H1 (cell line): ENCODE measurements around the gene MYO16. TPM values are rescaled to one million over a fixed set of nuclear protein-coding genes. Genes with fewer than 3 reads are reported as not detected.

Experiments
- CHD1 ChIP-seq: IDR thresholded peaks from 2 replicates; pipeline ENCODE4 v1.6.1; 2012; ENCODE audit warnings: low read depth, low read length, improper control_type of control experiment
- CHD2 ChIP-seq: IDR thresholded peaks from 2 replicates; pipeline ENCODE4 v1.6.1; 2012; ENCODE audit warnings: low read length, improper control_type of control experiment
- EP300 ChIP-seq, 2 experiments: IDR thresholded peaks; 1 replicate in 1 of 2; 2 replicates in 1 of 2; pipeline ENCODE4 v1.6.1; 2011 to 2012; ENCODE audit warnings: low read depth in 2 of 2, low read length in 2 of 2, mild to moderate bottlenecking in 2 of 2, borderline replicate concordance in 1 of 2, inconsistent platforms in 1 of 2, moderate library complexity in 1 of 2
- KDM5A ChIP-seq: fragments of 200-600 bp; IDR thresholded peaks from 2 replicates; pipeline ENCODE4 v1.7.1; 2012; ENCODE audit warnings: mild to moderate bottlenecking, low read length, inconsistent platforms, mixed read lengths
- RFX5 ChIP-seq: IDR thresholded peaks from 2 replicates; pipeline ENCODE4 v1.6.1; 2011; ENCODE audit warnings: low read depth, low read length, improper control_type of control experiment, borderline replicate concordance
- SRF ChIP-seq: IDR thresholded peaks from 2 replicates; pipeline ENCODE4 v1.6.1; 2011; ENCODE audit warnings: mild to moderate bottlenecking, low read depth, low read length, moderate library complexity
- ZNF274 ChIP-seq: IDR thresholded peaks from 2 replicates; pipeline ENCODE4 v1.7.0; 2012; ENCODE audit warnings: low read length, borderline replicate concordance; ENCODE audit errors: extremely low read depth
- polyA plus RNA-seq, 7 experiments: library from polyadenylated mRNA; depleted of rRNA in 3 of 7; stranded (reverse) in 5 of 7; unstranded in 2 of 7; fragments of >200 nt in 5 of 7; fragments of 200-250 nt in 2 of 7; gene quantifications; 1 replicate in 5 of 7; 2 replicates in 1 of 7; 4 replicates in 1 of 7; pipeline versions ENCODE4 v1.2.1 to v1.2.3, GENCODE V29; 2011 to 2013; ENCODE audit warnings: missing spikeins in 2 of 7, mixed read lengths in 2 of 7
- total RNA-seq: library from RNA; stranded (reverse); fragmentation: NEBNext Ultra II Directional; extraction: Animal tissue kit (Norgen Biotek cat#: 25700); gene quantifications from 2 replicates; pipeline ENCODE4 v1.2.1, GENCODE V29; 2021
- TF ChIP-seq, protein P1 (sequence below): fragments of 300-600 bp; sonication (generic); IDR thresholded peaks from 2 replicates; pipeline ENCODE4 v1.7.1; 2012; ENCODE audit warnings: low read length, moderate library complexity, mild to moderate bottlenecking, inconsistent platforms; ENCODE audit not compliant: insufficient replicate concordance

MYO16 gene
- total and polyA plus RNA-seq, 2 of the 8 experiments (the other 6 are each of a cell fraction or from before 2014, with no cell fraction given) = 0.02 to 0.22 TPM

DNA sequence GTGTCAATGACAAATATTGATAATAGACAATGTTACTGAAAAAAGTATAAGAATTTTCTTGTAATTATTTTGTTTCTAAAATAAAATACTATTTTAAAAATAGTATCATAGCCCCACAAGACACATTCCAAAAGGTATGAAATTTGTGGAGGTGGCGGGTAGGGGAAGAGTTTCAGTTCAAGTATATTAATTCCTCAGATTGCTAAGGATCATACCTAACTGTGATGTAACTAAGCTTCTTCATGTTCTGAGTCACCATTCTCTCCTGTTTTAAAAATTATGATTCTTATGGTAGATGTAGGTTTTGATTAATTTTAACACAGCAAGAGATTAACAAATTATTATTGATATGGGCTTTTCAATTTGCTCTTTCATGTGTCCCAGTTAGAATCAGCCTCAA, 61.3 kb downstream of the MYO16 start (continued):
- TF ChIP-seq, protein P1, sequence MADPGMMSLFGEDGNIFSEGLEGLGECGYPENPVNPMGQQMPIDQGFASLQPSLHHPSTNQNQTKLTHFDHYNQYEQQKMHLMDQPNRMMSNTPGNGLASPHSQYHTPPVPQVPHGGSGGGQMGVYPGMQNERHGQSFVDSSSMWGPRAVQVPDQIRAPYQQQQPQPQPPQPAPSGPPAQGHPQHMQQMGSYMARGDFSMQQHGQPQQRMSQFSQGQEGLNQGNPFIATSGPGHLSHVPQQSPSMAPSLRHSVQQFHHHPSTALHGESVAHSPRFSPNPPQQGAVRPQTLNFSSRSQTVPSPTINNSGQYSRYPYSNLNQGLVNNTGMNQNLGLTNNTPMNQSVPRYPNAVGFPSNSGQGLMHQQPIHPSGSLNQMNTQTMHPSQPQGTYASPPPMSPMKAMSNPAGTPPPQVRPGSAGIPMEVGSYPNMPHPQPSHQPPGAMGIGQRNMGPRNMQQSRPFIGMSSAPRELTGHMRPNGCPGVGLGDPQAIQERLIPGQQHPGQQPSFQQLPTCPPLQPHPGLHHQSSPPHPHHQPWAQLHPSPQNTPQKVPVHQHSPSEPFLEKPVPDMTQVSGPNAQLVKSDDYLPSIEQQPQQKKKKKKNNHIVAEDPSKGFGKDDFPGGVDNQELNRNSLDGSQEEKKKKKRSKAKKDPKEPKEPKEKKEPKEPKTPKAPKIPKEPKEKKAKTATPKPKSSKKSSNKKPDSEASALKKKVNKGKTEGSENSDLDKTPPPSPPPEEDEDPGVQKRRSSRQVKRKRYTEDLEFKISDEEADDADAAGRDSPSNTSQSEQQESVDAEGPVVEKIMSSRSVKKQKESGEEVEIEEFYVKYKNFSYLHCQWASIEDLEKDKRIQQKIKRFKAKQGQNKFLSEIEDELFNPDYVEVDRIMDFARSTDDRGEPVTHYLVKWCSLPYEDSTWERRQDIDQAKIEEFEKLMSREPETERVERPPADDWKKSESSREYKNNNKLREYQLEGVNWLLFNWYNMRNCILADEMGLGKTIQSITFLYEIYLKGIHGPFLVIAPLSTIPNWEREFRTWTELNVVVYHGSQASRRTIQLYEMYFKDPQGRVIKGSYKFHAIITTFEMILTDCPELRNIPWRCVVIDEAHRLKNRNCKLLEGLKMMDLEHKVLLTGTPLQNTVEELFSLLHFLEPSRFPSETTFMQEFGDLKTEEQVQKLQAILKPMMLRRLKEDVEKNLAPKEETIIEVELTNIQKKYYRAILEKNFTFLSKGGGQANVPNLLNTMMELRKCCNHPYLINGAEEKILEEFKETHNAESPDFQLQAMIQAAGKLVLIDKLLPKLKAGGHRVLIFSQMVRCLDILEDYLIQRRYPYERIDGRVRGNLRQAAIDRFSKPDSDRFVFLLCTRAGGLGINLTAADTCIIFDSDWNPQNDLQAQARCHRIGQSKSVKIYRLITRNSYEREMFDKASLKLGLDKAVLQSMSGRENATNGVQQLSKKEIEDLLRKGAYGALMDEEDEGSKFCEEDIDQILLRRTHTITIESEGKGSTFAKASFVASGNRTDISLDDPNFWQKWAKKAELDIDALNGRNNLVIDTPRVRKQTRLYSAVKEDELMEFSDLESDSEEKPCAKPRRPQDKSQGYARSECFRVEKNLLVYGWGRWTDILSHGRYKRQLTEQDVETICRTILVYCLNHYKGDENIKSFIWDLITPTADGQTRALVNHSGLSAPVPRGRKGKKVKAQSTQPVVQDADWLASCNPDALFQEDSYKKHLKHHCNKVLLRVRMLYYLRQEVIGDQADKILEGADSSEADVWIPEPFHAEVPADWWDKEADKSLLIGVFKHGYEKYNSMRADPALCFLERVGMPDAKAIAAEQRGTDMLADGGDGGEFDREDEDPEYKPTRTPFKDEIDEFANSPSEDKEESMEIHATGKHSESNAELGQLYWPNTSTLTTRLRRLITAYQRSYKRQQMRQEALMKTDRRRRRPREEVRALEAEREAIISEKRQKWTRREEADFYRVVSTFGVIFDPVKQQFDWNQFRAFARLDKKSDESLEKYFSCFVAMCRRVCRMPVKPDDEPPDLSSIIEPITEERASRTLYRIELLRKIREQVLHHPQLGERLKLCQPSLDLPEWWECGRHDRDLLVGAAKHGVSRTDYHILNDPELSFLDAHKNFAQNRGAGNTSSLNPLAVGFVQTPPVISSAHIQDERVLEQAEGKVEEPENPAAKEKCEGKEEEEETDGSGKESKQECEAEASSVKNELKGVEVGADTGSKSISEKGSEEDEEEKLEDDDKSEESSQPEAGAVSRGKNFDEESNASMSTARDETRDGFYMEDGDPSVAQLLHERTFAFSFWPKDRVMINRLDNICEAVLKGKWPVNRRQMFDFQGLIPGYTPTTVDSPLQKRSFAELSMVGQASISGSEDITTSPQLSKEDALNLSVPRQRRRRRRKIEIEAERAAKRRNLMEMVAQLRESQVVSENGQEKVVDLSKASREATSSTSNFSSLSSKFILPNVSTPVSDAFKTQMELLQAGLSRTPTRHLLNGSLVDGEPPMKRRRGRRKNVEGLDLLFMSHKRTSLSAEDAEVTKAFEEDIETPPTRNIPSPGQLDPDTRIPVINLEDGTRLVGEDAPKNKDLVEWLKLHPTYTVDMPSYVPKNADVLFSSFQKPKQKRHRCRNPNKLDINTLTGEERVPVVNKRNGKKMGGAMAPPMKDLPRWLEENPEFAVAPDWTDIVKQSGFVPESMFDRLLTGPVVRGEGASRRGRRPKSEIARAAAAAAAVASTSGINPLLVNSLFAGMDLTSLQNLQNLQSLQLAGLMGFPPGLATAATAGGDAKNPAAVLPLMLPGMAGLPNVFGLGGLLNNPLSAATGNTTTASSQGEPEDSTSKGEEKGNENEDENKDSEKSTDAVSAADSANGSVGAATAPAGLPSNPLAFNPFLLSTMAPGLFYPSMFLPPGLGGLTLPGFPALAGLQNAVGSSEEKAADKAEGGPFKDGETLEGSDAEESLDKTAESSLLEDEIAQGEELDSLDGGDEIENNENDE = no peak
- TF ChIP-seq CHD2 (no peak), SRF (no peak), KDM5A (no peak), ZNF274 (no peak), CHD1 (no peak), RFX5 (no peak), EP300 (IDR thresholded peaks at IDR 0.05; ENCODE audit: borderline replicate concordance in 1 of 2, low read depth in 2 of 2, low read length in 2 of 2) (no peak)
